Peyer's patch (tissue), 4 donors: Measurements from ENCODE around the gene SMCO1. TPM values are rescaled to one million over a fixed set of nuclear protein-coding genes. Genes with fewer than 3 reads are reported as not detected.
"Not testable (repeated sequence)": the region's sequence is repeated elsewhere in the genome, so short reads cannot be mapped to it uniquely, and the experiment has no call there.

ENCODE experiments used
- DNase-seq, 3 donors: peaks; one replicate each; pipeline ENCODE4 v3.0.0-alpha.2; 2017 to 2019
- H3K27ac ChIP-seq, 4 donors: fragments of 200-600 bp; sonication (generic); one replicate each; pipeline ENCODE4 v1.5.1; 2016 to 2019
- H3K27me3 ChIP-seq, 2 donors: fragments of 200-600 bp; sonication (generic); one replicate each; pipeline ENCODE4 v1.5.1; 2019
- H3K36me3 ChIP-seq, 3 donors: fragments of 200-600 bp; sonication (generic); one replicate each; pipeline ENCODE4 v1.5.1; 2016 to 2019
- H3K4me1 ChIP-seq, 4 donors: fragments of 200-600 bp; sonication (generic); one replicate each; pipeline ENCODE4 v1.5.1; 2016 to 2019
- H3K4me3 ChIP-seq, 4 donors: fragments of 200-600 bp; sonication (generic); 1 replicate in 3 of 4; 2 replicates in 1 of 4; pipeline ENCODE4 v1.5.1; 2016 to 2019; ENCODE audit warnings: mild to moderate bottlenecking in 1 of 4
- H3K9me3 ChIP-seq, 4 donors: fragments of 200-600 bp; sonication (generic); one replicate each; pipeline ENCODE4 v1.5.1; 2016 to 2019; ENCODE audit warnings: mild to moderate bottlenecking in 1 of 4
- CTCF ChIP-seq, 6 experiments: fragments of 450-650 bp in 4 of 6; fragments of 200-600 bp in 2 of 6; sonication (generic) in 1 of 6; IDR thresholded peaks; one replicate each; pipeline ENCODE4 v1.5.1; 2017 to 2019; ENCODE audit warnings: antibody characterized with exemption in 6 of 6, mild to moderate bottlenecking in 3 of 6, moderate library complexity in 1 of 6
- POLR2A ChIP-seq, 2 donors: fragments of 450-650 bp; IDR thresholded peaks; one replicate each; pipeline ENCODE4 v1.5.1; 2017; ENCODE audit warnings: antibody characterized with exemption in 2 of 2, mild to moderate bottlenecking in 2 of 2, moderate library complexity in 2 of 2
- total RNA-seq, 4 donors: library from RNA; depleted of rRNA; stranded (reverse); fragments of >200 nt; gene quantifications; one replicate each; pipeline ENCODE4 v1.1.0, GENCODE V29; 2016

SMCO1 gene
- total RNA-seq, 4 donors from 2014 or later: not detected

GRCh38 chr3:196513697-196514349 lies 1.3 kb downstream of the SMCO1 start:
- Histone ChIP-seq H3K36me3 (no peaks in the 10 kb centered on the region), H3K4me1 (no peaks in the 10 kb centered on the region), H3K9me3 (peaks cover 0 to 19% (median 5%) of the 10 kb centered on the region in 4 donors), H3K27me3 (no peaks in the 10 kb centered on the region), H3K4me3 (no peak overlapping the region), H3K27ac (no peak overlapping the region)
- TF ChIP-seq POLR2A (IDR thresholded peaks at IDR 0.05): no peak
- TF ChIP-seq CTCF (IDR thresholded peaks at IDR 0.05): no peak
- no peak for DNase-seq

- not testable (repeated sequence) for H3K36me3 ChIP-seq, H3K27ac ChIP-seq, H3K27me3 ChIP-seq, H3K4me1 ChIP-seq, H3K4me3 ChIP-seq, DNase-seq, H3K9me3 ChIP-seq
These were observed 3.3 kb downstream of the SMCO1 start for GRCh38 chr3:196511646-196512425.

- H3K27me3 ChIP-seq, H3K27ac ChIP-seq, H3K4me1 ChIP-seq, H3K9me3 ChIP-seq, H3K4me3 ChIP-seq, DNase-seq, H3K36me3 ChIP-seq: not testable (repeated sequence)
These were observed 4.0 kb downstream of the SMCO1 start for GRCh38 chr3:196511108-196511507.

GRCh38 chr3:196506687-196507086 lies 8.5 kb downstream of the SMCO1 start:
- no peaks in the 10 kb centered on the region for H3K27me3 ChIP-seq
- no peaks in the 10 kb centered on the region for H3K36me3 ChIP-seq
- H3K27ac ChIP-seq: no peak overlapping the region
- H3K4me3 ChIP-seq: no peak overlapping the region
- H3K4me1 ChIP-seq: no peaks in the 10 kb centered on the region
- TF ChIP-seq POLR2A (IDR thresholded peaks at IDR 0.05) (no peak), CTCF (IDR thresholded peaks at IDR 0.05) (no peak)
- DNase-seq: no peak
- H3K9me3 ChIP-seq: no peaks in the 10 kb centered on the region

GRCh38 chr3:196504556-196504955 lies 10.6 kb downstream of the SMCO1 start:
- Histone ChIP-seq H3K27ac (peak overlapping the region in 2 of 4 donors; percentile 93), H3K4me3 (no peak overlapping the region)

GRCh38 chr3:196504077-196504398 lies 11.1 kb downstream of the SMCO1 start:
- H3K4me3 ChIP-seq: peak overlapping the region; percentile 68 to 96 (median 91)
- H3K27ac ChIP-seq: peak overlapping the region; percentile 93 to 98 (median 95)
- H3K4me1 ChIP-seq: peaks cover 0 to 12% (median 2%) of the 10 kb centered on the region in 4 donors
- H3K36me3 ChIP-seq, H3K9me3 ChIP-seq, H3K27me3 ChIP-seq, DNase-seq: not testable (repeated sequence)

More at GRCh38 chr3:196504556-196504955, 10.6 kb downstream of the SMCO1 start:
- H3K27me3 ChIP-seq: no peaks in the 10 kb centered on the region
- H3K4me1 ChIP-seq: peaks cover 0 to 9% (median 2%) of the 10 kb centered on the region in 4 donors
- H3K36me3 ChIP-seq: no peaks in the 10 kb centered on the region
- no peak for TF ChIP-seq POLR2A (IDR thresholded peaks at IDR 0.05)
- no peak for TF ChIP-seq CTCF (IDR thresholded peaks at IDR 0.05)
- no peak for DNase-seq
- H3K9me3 ChIP-seq: no peaks in the 10 kb centered on the region

- TF ChIP-seq POLR2A (IDR thresholded peaks at IDR 0.05) (peak; percentile 81 to 82), CTCF (IDR thresholded peaks at IDR 0.05) (no peak)
- Histone ChIP-seq H3K4me1 (peaks cover 0 to 12% (median 2%) of the 10 kb centered on the region in 4 donors), H3K27me3 (no peaks in the 10 kb centered on the region), H3K27ac (peak within 1 kb of the TSS; percentile 93 to 98 (median 95)), H3K4me3 (peak within 1 kb of the TSS; percentile 68 to 96 (median 91)), H3K36me3 (no peaks in the 10 kb centered on the region), H3K9me3 (no peaks in the 10 kb centered on the region)
- peak; percentile 91 to 97 (median 95) for DNase-seq
These were observed 11.7 kb downstream of the SMCO1 start, which contains the start of gene RNF168 for GRCh38 chr3:196503196-196504076. Gene RNF168, minus strand, starts transcription at chr3:196503768. Its CDS starts 595 bp downstream, at chr3:196503173.
